OCI-LY1 (cell line): ENCODE results near the gene GRK5.

ENCODE experiments used
- CTCF ChIP-seq: fragments of 200-600 bp; sonication (generic), shearing (Covaris generic); IDR thresholded peaks from 2 replicates; pipeline ENCODE4 v1.5.1; 2017; ENCODE audit warnings: mild to moderate bottlenecking, antibody characterized with exemption, low read length, moderate library complexity, mixed read lengths
- EZH2 ChIP-seq: fragments of 200-600 bp; sonication (generic), shearing (Covaris generic); IDR thresholded peaks from 2 replicates; pipeline ENCODE4 v1.8.0; 2017; ENCODE audit warnings: borderline replicate concordance, mixed run types, mild to moderate bottlenecking, antibody characterized with exemption, low read length, moderate library complexity, mixed read lengths

GRCh38 chr10:119316002-119316358, 108.6 kb downstream of the GRK5 start:
- TF ChIP-seq CTCF (no peak), EZH2 (no peak)
